K562 (cell line): Measurements from ENCODE around the gene CD300C. TPM values are rescaled to one million over a fixed set of nuclear protein-coding genes. Genes with fewer than 3 reads are reported as not detected.

Source experiments
- CSDE1 ChIP-seq, 2 experiments: fragments of 450-650 bp; IDR thresholded peaks; 2 replicates each; pipeline ENCODE4 v1.6.1; 2016; ENCODE audit warnings: mild to moderate bottlenecking in 1 of 2
- MEIS2 ChIP-seq: fragments of 450-650 bp; IDR thresholded peaks from 2 replicates; pipeline ENCODE4 v1.6.1; 2014; ENCODE audit warnings: mild to moderate bottlenecking; ENCODE audit not compliant: partially characterized antibody
- ZNF318 ChIP-seq, 2 experiments: fragments of 450-650 bp; IDR thresholded peaks; 2 replicates each; pipeline ENCODE4 v1.6.1; 2016; ENCODE audit warnings: mild to moderate bottlenecking in 2 of 2, borderline replicate concordance in 1 of 2, low read depth in 1 of 2, moderate library complexity in 1 of 2
- polyA plus RNA-seq, 8 experiments: library from polyadenylated mRNA; depleted of rRNA in 4 of 8; stranded (reverse) in 5 of 8; unstranded in 3 of 8; fragments of >200 nt; fragmentation: Nextera tagmentation in 2 of 8; fragmentation: Illumina TruSeq in 1 of 8; extraction: Ambion mirVana in 2 of 8; extraction: Trizol in 1 of 8; gene quantifications; 2 replicates each; pipeline versions ENCODE4 v1.2.1 to v1.2.3, GENCODE V29; 2011 to 2014; ENCODE audit warnings: inconsistent platforms in 1 of 8, missing spikeins in 1 of 8
- total RNA-seq, 7 experiments: library from RNA; depleted of rRNA in 6 of 7; stranded (reverse); fragments of >200 nt in 6 of 7; fragmentation: Illumina TruSeq in 2 of 7; extraction: Trizol in 2 of 7; gene quantifications; 2 replicates each; pipeline versions ENCODE4 v1.2.1 to v1.2.3, GENCODE V29; 2011 to 2021; ENCODE audit warnings: low replicate concordance in 1 of 7

Gene CD300C
- total and polyA plus RNA-seq, 9 of the 15 experiments (the other 6 are each of a cell fraction or from before 2014, with no cell fraction given), result 0.04 to 0.16 (median 0.07) TPM; not detected in 6

- TF ChIP-seq ZNF318 (IDR thresholded peaks at IDR 0.05; ENCODE audit: borderline replicate concordance in 1 of 2, low read depth in 1 of 2), result peak in 1 of 2 experiments; percentile 99; a peak in 2 of 4 replicates
- TF ChIP-seq CSDE1 (IDR thresholded peaks at IDR 0.05), result peak in 1 of 2 experiments; percentile 43; a peak in 1 of 4 replicates
- no peak for TF ChIP-seq MEIS2
Observed at GRCh38 chr17:74514632-74515334, 31.1 kb downstream of the CD300C start (continued).
